Measurements from ENCODE around the gene NSDHL. TPM values are rescaled to one million over a fixed set of nuclear protein-coding genes. Genes with fewer than 3 reads are reported as not detected.
"Not testable (repeated sequence)": the region's sequence is repeated elsewhere in the genome, so short reads cannot be mapped to it uniquely, and the experiment has no call there.

The NSDHL gene
- polyA plus RNA-seq, 4 donors: 20.1 to 33.7 (median 27.5) TPM

GRCh38 chrX:152910018-152910417 lies 79.2 kb downstream of the NSDHL start:
- DNase-seq (ENCODE audit: low read depth in 4 of 4, low spot score in 3 of 4): not testable (repeated sequence)

- no peak for DNase-seq (ENCODE audit: low read depth in 4 of 4, low spot score in 3 of 4)
These were observed 81.2 kb downstream of the NSDHL start for GRCh38 chrX:152912106-152912505.

GRCh38 chrX:152912641-152913040 lies 81.8 kb downstream of the NSDHL start:
- no peak for DNase-seq (ENCODE audit: low read depth in 4 of 4, low spot score in 3 of 4)

DNA sequence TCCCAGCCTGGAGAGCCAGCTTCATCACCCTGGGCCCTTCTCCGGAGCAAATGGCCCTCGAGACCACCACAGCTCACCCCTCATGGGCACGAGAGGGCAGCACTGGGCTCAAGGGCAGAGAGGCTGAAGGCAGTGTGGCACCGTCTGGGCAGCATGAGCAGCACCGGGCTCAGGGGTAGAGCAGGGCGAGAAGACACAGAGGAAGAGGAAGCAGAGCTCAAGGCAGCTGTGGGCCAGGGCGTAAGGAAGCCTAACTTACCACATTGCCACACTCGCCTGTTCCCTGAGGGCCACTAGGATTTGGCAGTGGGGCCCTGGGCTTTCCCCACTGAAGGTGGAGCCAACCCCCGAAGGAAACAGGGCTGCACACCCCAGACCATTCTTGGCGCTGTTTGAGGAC lies 82.5 kb downstream of the NSDHL start:
- no peak for DNase-seq (ENCODE audit: low read depth in 4 of 4, low spot score in 3 of 4)

DNA sequence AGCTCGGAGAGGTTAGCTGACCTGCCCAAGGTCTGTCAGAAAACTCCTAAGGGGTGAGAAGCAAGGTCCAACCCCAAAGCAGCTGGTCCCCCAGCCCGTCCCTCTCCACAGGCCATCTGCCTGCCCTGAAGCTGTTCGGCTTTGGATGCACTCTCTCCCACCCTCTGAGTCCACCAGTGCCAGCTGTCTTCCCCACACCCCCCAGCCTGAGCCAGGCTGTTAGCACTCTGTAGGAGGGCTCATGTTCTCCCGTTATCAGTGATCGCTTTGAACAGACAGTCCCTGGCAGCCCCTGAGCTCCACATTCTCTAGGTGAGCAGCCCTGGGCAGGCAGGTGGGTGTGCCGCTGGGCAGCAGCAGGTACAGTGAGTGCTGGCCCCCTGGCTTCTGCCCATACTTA lies 83.0 kb downstream of the NSDHL start:
- DNase-seq (ENCODE audit: low read depth in 4 of 4, low spot score in 3 of 4): no peak

GRCh38 chrX:152915541-152916241 lies 84.8 kb downstream of the NSDHL start:
- no peak for DNase-seq (ENCODE audit: low read depth in 4 of 4, low spot score in 3 of 4)

GRCh38 chrX:152917656-152918579 lies 87.1 kb downstream of the NSDHL start:
- no peak for DNase-seq (ENCODE audit: low read depth in 4 of 4, low spot score in 3 of 4)

GRCh38 chrX:152918707-152919106 lies 87.8 kb downstream of the NSDHL start:
- no peak for DNase-seq (ENCODE audit: low read depth in 4 of 4, low spot score in 3 of 4)

Other genes starting within 250 kb of the NSDHL start
- gene GABRQ, start 193.2 kb upstream of the NSDHL start, polyA plus RNA-seq (ENCODE audit: insufficient read length in 4 of 4): 1 to 10 TPM; 1.1 to 3.3 (median 1.8) TPM
- gene MAGEA3, start 132.3 kb upstream of the NSDHL start, polyA plus RNA-seq (ENCODE audit: insufficient read length in 4 of 4): not detected
- gene CSAG2, start 121.8 kb upstream of the NSDHL start, polyA plus RNA-seq (ENCODE audit: insufficient read length in 4 of 4): not detected
- gene MAGEA2B, start 116.4 kb upstream of the NSDHL start, polyA plus RNA-seq (ENCODE audit: insufficient read length in 4 of 4): not detected
- gene CSAG1, start 97.3 kb upstream of the NSDHL start, polyA plus RNA-seq (ENCODE audit: insufficient read length in 4 of 4): not detected
- gene MAGEA12, start 97.3 kb upstream of the NSDHL start, polyA plus RNA-seq (ENCODE audit: insufficient read length in 4 of 4): not detected
- not detected for gene MAGEA2, start 77.2 kb upstream of the NSDHL start, polyA plus RNA-seq (ENCODE audit: insufficient read length in 4 of 4)
- gene CSAG3, start 71.8 kb upstream of the NSDHL start, polyA plus RNA-seq (ENCODE audit: insufficient read length in 4 of 4): not detected
- gene MAGEA6, start 61.4 kb upstream of the NSDHL start, polyA plus RNA-seq (ENCODE audit: insufficient read length in 4 of 4): not detected
- gene CETN2, start 306 bp upstream of the NSDHL start, polyA plus RNA-seq (ENCODE audit: insufficient read length in 4 of 4): 100 to 1,000 TPM in 3 of 4 donors, 10 to 100 TPM in 1; 74.6 to 141 (median 113) TPM
- gene ZNF185, start 67.0 kb downstream of the NSDHL start, polyA plus RNA-seq (ENCODE audit: insufficient read length in 4 of 4): 10 to 100 TPM; 35.3 to 54.9 (median 43.0) TPM
- under 1 TPM in 3 of 4 donors, not detected in 1; 0.07 to 0.36 (median 0.12) TPM for gene PNMA5, start 163.1 kb downstream of the NSDHL start, polyA plus RNA-seq (ENCODE audit: insufficient read length in 4 of 4)
- gene PNMA3, start 225.4 kb downstream of the NSDHL start, polyA plus RNA-seq (ENCODE audit: insufficient read length in 4 of 4): 10 to 100 TPM in 3 of 4 donors, 1 to 10 TPM in 1; 2.2 to 32.6 (median 23.4) TPM
- 10 to 100 TPM in 2 of 4 donors, 1 to 10 TPM in 2; 6.1 to 12.9 (median 8.5) TPM for gene PNMA6A, start 241.4 kb downstream of the NSDHL start, polyA plus RNA-seq (ENCODE audit: insufficient read length in 4 of 4)

Data from left renal pelvis (tissue), 4 donors.